GM12874 (cell line): ENCODE data around the gene SLC17A9.

Source experiments
- CTCF ChIP-seq: IDR thresholded peaks from 2 replicates; pipeline ENCODE4 v1.5.1; 2011; ENCODE audit warnings: low read depth, mild to moderate bottlenecking, control low read depth, low read length, moderate library complexity; ENCODE audit not compliant: insufficient read depth

Gene SLC17A9

GRCh38 chr20:62971211-62971949, 18.9 kb downstream of the SLC17A9 start:
- TF ChIP-seq CTCF: no peak

GRCh38 chr20:62971950-62972844, 19.7 kb downstream of the SLC17A9 start:
- TF ChIP-seq CTCF: peak; percentile 98

- no peak for TF ChIP-seq CTCF
Observed at GRCh38 chr20:62972845-62973745, 20.6 kb downstream of the SLC17A9 start.

- no peak for TF ChIP-seq CTCF
Observed at GRCh38 chr20:62975251-62975760, 22.8 kb downstream of the SLC17A9 start.

GRCh38 chr20:62975812-62976508, 23.5 kb downstream of the SLC17A9 start:
- TF ChIP-seq CTCF: no peak

- no peak for TF ChIP-seq CTCF
Observed at GRCh38 chr20:62976886-62977285, 24.4 kb downstream of the SLC17A9 start.
